BE2C (cell line): Measurements from ENCODE around the gene CACNA1F.

Experiments
- DNase-seq: peaks from one replicate; pipeline ENCODE4 v3.0.0-alpha.2; 2020
- H3K27me3 ChIP-seq: fragments of 250-450 bp; sonication (Bioruptor Pico); 2 replicates; pipeline ENCODE4 v1.5.1; 2020; ENCODE audit warnings: mild to moderate bottlenecking
- H3K36me3 ChIP-seq: fragments of 250-450 bp; sonication (Bioruptor Pico); 2 replicates; pipeline ENCODE4 v1.5.1; 2020; ENCODE audit warnings: mild to moderate bottlenecking
- H3K4me1 ChIP-seq: fragments of 250-450 bp; sonication (Bioruptor Pico); 2 replicates; pipeline ENCODE4 v1.5.1; 2020
- H3K4me3 ChIP-seq: 2 replicates; pipeline ENCODE4 v1.5.1; 2011; ENCODE audit warnings: low read depth, low read length
- H3K9me3 ChIP-seq: fragments of 250-450 bp; sonication (Bioruptor Pico); 2 replicates; pipeline ENCODE4 v1.5.1; 2020
- CTCF ChIP-seq: IDR thresholded peaks from 2 replicates; pipeline ENCODE4 v1.5.1; 2012; ENCODE audit warnings: mild to moderate bottlenecking, low read depth, low read length

CACNA1F gene

GRCh38 chrX:49171752-49172279, 61.3 kb downstream of the CACNA1F start, which contains the start of gene PLP2:
TSS of gene PLP2 (plus strand) at chrX:49171898. CDS start at chrX:49172001, 103 bp downstream.
- peak; percentile 64 for DNase-seq

GRCh38 chrX:49167740-49168108, 65.4 kb downstream of the CACNA1F start:
- H3K36me3 ChIP-seq = no peaks in the 10 kb centered on the region; the same call in 1 of the 2 replicates
- DNase-seq = no peak
- TF ChIP-seq CTCF = no peak
- no peaks in the 10 kb centered on the region for H3K9me3 ChIP-seq
- H3K4me1 ChIP-seq = peaks cover 4% of the 10 kb centered on the region
- H3K4me3 ChIP-seq = peak overlapping the region; percentile 54
- H3K27me3 ChIP-seq = no peaks in the 10 kb centered on the region

More at GRCh38 chrX:49171752-49172279, 61.3 kb downstream of the CACNA1F start, which contains the start of gene PLP2:
- no peaks in the 10 kb centered on the region for H3K4me1 ChIP-seq
- no peaks in the 10 kb centered on the region; the same call in none of the 2 replicates for H3K36me3 ChIP-seq
- TF ChIP-seq CTCF = no peak
- H3K27me3 ChIP-seq = no peaks in the 10 kb centered on the region
- no peaks in the 10 kb centered on the region for H3K9me3 ChIP-seq
- H3K4me3 ChIP-seq = peak within 1 kb of the TSS; percentile 65

GRCh38 chrX:49166914-49167739, 66.0 kb downstream of the CACNA1F start:
- no peaks in the 10 kb centered on the region for H3K9me3 ChIP-seq
- H3K4me3 ChIP-seq = peak overlapping the region; percentile 54
- no peak for TF ChIP-seq CTCF
- H3K27me3 ChIP-seq = no peaks in the 10 kb centered on the region
- DNase-seq = peak; percentile 34
- H3K4me1 ChIP-seq = peaks cover 4% of the 10 kb centered on the region
- no peaks in the 10 kb centered on the region for H3K36me3 ChIP-seq

GRCh38 chrX:49165901-49166881, 66.9 kb downstream of the CACNA1F start:
- H3K27me3 ChIP-seq = no peaks in the 10 kb centered on the region
- peaks cover 4% of the 10 kb centered on the region for H3K4me1 ChIP-seq
- H3K4me3 ChIP-seq = peak overlapping the region; percentile 54
- DNase-seq = peak; percentile 89
- H3K36me3 ChIP-seq = no peaks in the 10 kb centered on the region
- peak; percentile 47 for TF ChIP-seq CTCF
- H3K9me3 ChIP-seq = no peaks in the 10 kb centered on the region

GRCh38 chrX:49164589-49165360, 68.4 kb downstream of the CACNA1F start:
- Histone ChIP-seq H3K4me1 (peaks cover 4% of the 10 kb centered on the region), H3K27me3 (no peaks in the 10 kb centered on the region), H3K36me3 (no peaks in the 10 kb centered on the region), H3K9me3 (no peaks in the 10 kb centered on the region), H3K4me3 (no peak overlapping the region)
- no peak for DNase-seq
- no peak for TF ChIP-seq CTCF
